GM18505 (cell line): ENCODE data around the gene SLF2.

Source experiments
- ATAC-seq: cut with Tn5 transposase; IDR thresholded peaks from one replicate; pipeline ENCODE4 v1.9.1; 2021; ENCODE audit not compliant: unreplicated experiment
- POLR2A ChIP-seq: IDR thresholded peaks from 4 replicates; pipeline ENCODE4 v1.6.1; 2011; ENCODE audit warnings: borderline replicate concordance; ENCODE audit not compliant: insufficient read depth, insufficient read length; ENCODE audit errors: extremely low read depth

Gene SLF2

GRCh38 chr10:100928039-100928438 is 15.3 kb downstream of the SLF2 start:
- TF ChIP-seq POLR2A = no peak
- ATAC-seq = no peak

GRCh38 chr10:100930368-100930767 is 17.6 kb downstream of the SLF2 start:
- no peak for ATAC-seq
- no peak for TF ChIP-seq POLR2A

GRCh38 chr10:100934084-100934659 is 21.4 kb downstream of the SLF2 start:
- ATAC-seq = no peak
- TF ChIP-seq POLR2A = no peak

GRCh38 chr10:100939763-100940344 is 27.1 kb downstream of the SLF2 start:
- no peak for ATAC-seq
- TF ChIP-seq POLR2A = no peak

- ATAC-seq = no peak
- no peak for TF ChIP-seq POLR2A
These were observed 29.5 kb downstream of the SLF2 start for GRCh38 chr10:100942229-100942628.

GRCh38 chr10:100943508-100943907 is 30.7 kb downstream of the SLF2 start:
- ATAC-seq = no peak
- no peak for TF ChIP-seq POLR2A

- no peak for ATAC-seq
- TF ChIP-seq POLR2A = no peak
These were observed 33.0 kb downstream of the SLF2 start for GRCh38 chr10:100945754-100946153.

GRCh38 chr10:100948916-100949315 is 36.2 kb downstream of the SLF2 start:
- TF ChIP-seq POLR2A = no peak

GRCh38 chr10:100960251-100960650 is 47.5 kb downstream of the SLF2 start:
- TF ChIP-seq POLR2A = no peak
- ATAC-seq = no peak

More at GRCh38 chr10:100948916-100949315, 36.2 kb downstream of the SLF2 start:
- no peak for ATAC-seq

GRCh38 chr10:100962351-100963080 is 49.8 kb downstream of the SLF2 start:
- no peak for TF ChIP-seq POLR2A
- no peak for ATAC-seq

GRCh38 chr10:100963826-100964225 is 51.1 kb downstream of the SLF2 start:
- no peak for TF ChIP-seq POLR2A
- no peak for ATAC-seq

GRCh38 chr10:100965820-100966219 is 53.1 kb downstream of the SLF2 start:
- TF ChIP-seq POLR2A = no peak
- ATAC-seq = no peak

GRCh38 chr10:100966887-100967286 is 54.1 kb downstream of the SLF2 start:
- no peak for ATAC-seq
- no peak for TF ChIP-seq POLR2A

- ATAC-seq = no peak
- no peak for TF ChIP-seq POLR2A
These were observed 54.6 kb downstream of the SLF2 start for GRCh38 chr10:100967332-100967731.
